Thyroid gland (tissue), 4 donors: ENCODE results near the gene PSD. TPM values are rescaled to one million over a fixed set of nuclear protein-coding genes. Genes with fewer than 3 reads are reported as not detected.

ENCODE experiments used
- DNase-seq, 2 donors: peaks; one replicate each; pipeline ENCODE4 v3.0.0-alpha.2; 2019
- H3K27ac ChIP-seq, 3 donors: fragments of 200-600 bp; sonication (generic); 1 replicate in 2 of 3; 2 replicates in 1 of 3; pipeline ENCODE4 v1.5.1; 2016 to 2019; ENCODE audit warnings: mild to moderate bottlenecking in 1 of 3, moderate library complexity in 1 of 3
- H3K27me3 ChIP-seq: fragments of 200-600 bp; sonication (generic); one replicate; pipeline ENCODE4 v1.5.1; 2019
- H3K36me3 ChIP-seq, 2 donors: fragments of 200-600 bp; sonication (generic); one replicate each; pipeline ENCODE4 v1.5.1; 2016 to 2019
- H3K4me1 ChIP-seq, 2 donors: fragments of 200-600 bp; sonication (generic); one replicate each; pipeline ENCODE4 v1.5.1; 2017 to 2019
- H3K4me3 ChIP-seq, 3 donors: fragments of 200-600 bp; sonication (generic); replicated peaks in 1 of 3; 1 replicate in 2 of 3; 2 replicates in 1 of 3; pipeline ENCODE4 v1.5.1; 2016; ENCODE audit warnings: mild to moderate bottlenecking in 1 of 3
- H3K9me3 ChIP-seq: fragments of 200-600 bp; sonication (generic); one replicate; pipeline ENCODE4 v1.5.1; 2017
- CTCF ChIP-seq, 6 experiments: fragments of 200-600 bp in 3 of 6; fragments of 450-650 bp in 3 of 6; sonication (generic) in 3 of 6; IDR thresholded peaks; one replicate each; pipeline ENCODE4 v1.5.1; 2016 to 2019; ENCODE audit warnings: antibody characterized with exemption in 6 of 6, mild to moderate bottlenecking in 2 of 6, inconsistent platforms in 1 of 6, moderate library complexity in 1 of 6
- POLR2A ChIP-seq, 2 donors: fragments of 450-650 bp; IDR thresholded peaks; one replicate each; pipeline ENCODE4 v1.6.1; 2017; ENCODE audit warnings: antibody characterized with exemption in 2 of 2, mild to moderate bottlenecking in 2 of 2, moderate library complexity in 1 of 2
- WGBS, 2 donors: methylation state at CpG; one replicate each; pipeline ENCODE4 v1.1.5; 2017; 5-methylcytosine and 5-hydroxymethylcytosine counted together
- intact Hi-C: fragments of 100-400 bp; cut with DNase I; formaldehyde crosslinking; loops from one replicate; pipeline ENCODE4 v1.15.1; 2023
- total RNA-seq, 4 donors: library from RNA; depleted of rRNA; stranded (reverse); fragments of >200 nt; gene quantifications; one replicate each; pipeline ENCODE4 v1.2.3, GENCODE V29; 2016

PSD gene
- total RNA-seq, 4 donors from 2014 or later, result 0.24 to 1.1 (median 0.49) TPM

DNA sequence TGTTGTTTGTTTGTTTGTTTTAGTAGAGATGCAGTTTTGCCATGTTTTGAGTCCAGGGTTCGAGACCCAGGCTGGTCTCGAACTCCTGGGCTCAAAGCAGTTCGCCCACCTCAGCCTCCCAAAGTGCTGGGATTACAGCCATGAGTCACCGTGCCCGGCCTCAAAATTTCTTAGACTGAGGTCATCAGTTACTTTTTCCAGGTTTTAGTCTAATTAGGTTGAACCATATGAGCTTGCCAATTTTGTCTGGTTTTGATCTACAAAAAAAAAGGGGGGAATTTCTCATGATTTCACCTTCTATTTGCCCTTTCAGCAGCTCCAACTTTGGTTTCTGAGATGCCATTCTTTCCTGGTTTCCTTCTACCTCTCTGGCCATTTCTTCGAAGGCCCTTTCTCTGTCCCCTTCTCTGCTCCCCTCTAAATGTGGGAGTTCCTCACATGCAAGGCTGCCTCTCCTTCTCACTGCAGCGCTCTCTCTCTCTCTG is 8.3 kb upstream of the PSD start:
- Histone ChIP-seq H3K9me3 (no peaks in the 10 kb centered on the region), H3K4me3 (no peak overlapping the region), H3K36me3 (peaks cover 0 to 6% of the 10 kb centered on the region in 2 donors), H3K27me3 (no peaks in the 10 kb centered on the region), H3K27ac (no peak overlapping the region), H3K4me1 (peaks cover 20 to 26% of the 10 kb centered on the region in 2 donors)
- intact Hi-C loops, result loop anchor here (10.0 kb wide), 1 partner anchor 158 kb away; no protein-coding TSS in a partner anchor
- TF ChIP-seq CTCF (IDR thresholded peaks at IDR 0.05) (no peak), POLR2A (IDR thresholded peaks at IDR 0.05) (no peak)
- 89 to 93% methylated on average over 7 of the region's 7 CpGs for WGBS, 2 donors
- no peak for DNase-seq

GRCh38 chr10:102425444-102425843 is 6.9 kb upstream of the PSD start:
- TF ChIP-seq CTCF (IDR thresholded peaks at IDR 0.05), result no peak
- no peak for DNase-seq
- no peaks in the 10 kb centered on the region for H3K9me3 ChIP-seq
- 75 to 100% methylated on average over 1 of the region's 1 CpG for WGBS, 2 donors
- H3K4me3 ChIP-seq, result no peak overlapping the region
- H3K36me3 ChIP-seq, result peaks cover 0 to 6% of the 10 kb centered on the region in 2 donors
- no peak overlapping the region for H3K27ac ChIP-seq
- intact Hi-C loops, result loop anchor here (10.0 kb wide), 1 partner anchor 159 kb away; no protein-coding TSS in a partner anchor
- H3K4me1 ChIP-seq, result peaks cover 15 to 20% of the 10 kb centered on the region in 2 donors
- H3K27me3 ChIP-seq, result no peaks in the 10 kb centered on the region

GRCh38 chr10:102424916-102425315 is 6.3 kb upstream of the PSD start:
- WGBS, 2 donors, result 97% methylated on average over 4 to 6 of the region's 6 CpGs
- intact Hi-C loops, result loop anchor here (10.0 kb wide), 1 partner anchor 160 kb away; no protein-coding TSS in a partner anchor

DNA sequence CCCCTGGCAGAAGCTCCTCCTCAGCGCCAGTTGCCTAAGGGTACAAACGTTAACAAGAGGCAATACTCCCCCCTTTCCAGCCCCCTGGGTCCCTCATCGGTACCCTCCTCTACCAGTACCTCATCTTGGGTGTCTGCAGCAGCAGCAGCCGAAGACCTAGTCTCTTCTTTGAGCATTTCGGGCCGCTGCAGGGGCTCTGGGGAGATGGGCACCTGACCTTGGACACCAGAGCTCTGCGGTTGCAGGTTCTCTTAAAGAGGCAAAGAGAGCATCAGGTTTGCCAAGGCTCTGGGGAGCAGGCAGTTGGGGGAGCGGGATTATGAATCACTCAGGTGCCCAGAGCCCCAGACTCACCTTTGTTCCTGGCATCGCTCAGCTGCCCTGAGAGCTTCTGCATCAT is 5.6 kb upstream of the PSD start:
- H3K4me1 ChIP-seq, result peaks cover 26 to 33% of the 10 kb centered on the region in 2 donors
- WGBS, 2 donors, result 86 to 92% methylated on average over 7 to 9 of the region's 9 CpGs
- H3K36me3 ChIP-seq, result peaks cover 0 to 6% of the 10 kb centered on the region in 2 donors
- H3K27ac ChIP-seq, result no peak overlapping the region
- no peaks in the 10 kb centered on the region for H3K27me3 ChIP-seq
- no peak for TF ChIP-seq POLR2A (IDR thresholded peaks at IDR 0.05)
- TF ChIP-seq CTCF (IDR thresholded peaks at IDR 0.05), result no peak
- H3K4me3 ChIP-seq, result no peak overlapping the region
- intact Hi-C loops, result loop anchor here (10.0 kb wide), 1 partner anchor 161 kb away; no protein-coding TSS in a partner anchor
- H3K9me3 ChIP-seq, result no peaks in the 10 kb centered on the region
- DNase-seq, result no peak

More at GRCh38 chr10:102424916-102425315, 6.3 kb upstream of the PSD start:
- Histone ChIP-seq H3K27me3 (no peaks in the 10 kb centered on the region), H3K4me3 (no peak overlapping the region), H3K4me1 (peaks cover 19 to 25% of the 10 kb centered on the region in 2 donors), H3K9me3 (no peaks in the 10 kb centered on the region), H3K36me3 (peaks cover 0 to 6% of the 10 kb centered on the region in 2 donors), H3K27ac (no peak overlapping the region)
- TF ChIP-seq CTCF (IDR thresholded peaks at IDR 0.05) (no peak), POLR2A (IDR thresholded peaks at IDR 0.05) (no peak)
- no peak for DNase-seq

- H3K27ac ChIP-seq, result no peak overlapping the region
- H3K36me3 ChIP-seq, result peaks cover 0 to 6% of the 10 kb centered on the region in 2 donors
- H3K4me3 ChIP-seq, result no peak overlapping the region
- peaks cover 29 to 36% of the 10 kb centered on the region in 2 donors for H3K4me1 ChIP-seq
- H3K9me3 ChIP-seq, result no peaks in the 10 kb centered on the region
- intact Hi-C loops, result loop anchor here (10.0 kb wide), 1 partner anchor 161 kb away; no protein-coding TSS in a partner anchor
- no peak for TF ChIP-seq CTCF (IDR thresholded peaks at IDR 0.05)
- TF ChIP-seq POLR2A (IDR thresholded peaks at IDR 0.05), result no peak
- no peak for DNase-seq
- H3K27me3 ChIP-seq, result no peaks in the 10 kb centered on the region
- WGBS, 2 donors, result 95 to 96% methylated on average over 9 to 11 of the region's 13 CpGs
Observed at GRCh38 chr10:102423372-102423968, 4.9 kb upstream of the PSD start.
